Measurements from ENCODE around the gene MAPK11. TPM values are rescaled to one million over a fixed set of nuclear protein-coding genes. Genes with fewer than 3 reads are reported as not detected.

Gene MAPK11
- total RNA-seq, 2 experiments from 2014 or later, result 23.1 to 24.6 TPM

DNA sequence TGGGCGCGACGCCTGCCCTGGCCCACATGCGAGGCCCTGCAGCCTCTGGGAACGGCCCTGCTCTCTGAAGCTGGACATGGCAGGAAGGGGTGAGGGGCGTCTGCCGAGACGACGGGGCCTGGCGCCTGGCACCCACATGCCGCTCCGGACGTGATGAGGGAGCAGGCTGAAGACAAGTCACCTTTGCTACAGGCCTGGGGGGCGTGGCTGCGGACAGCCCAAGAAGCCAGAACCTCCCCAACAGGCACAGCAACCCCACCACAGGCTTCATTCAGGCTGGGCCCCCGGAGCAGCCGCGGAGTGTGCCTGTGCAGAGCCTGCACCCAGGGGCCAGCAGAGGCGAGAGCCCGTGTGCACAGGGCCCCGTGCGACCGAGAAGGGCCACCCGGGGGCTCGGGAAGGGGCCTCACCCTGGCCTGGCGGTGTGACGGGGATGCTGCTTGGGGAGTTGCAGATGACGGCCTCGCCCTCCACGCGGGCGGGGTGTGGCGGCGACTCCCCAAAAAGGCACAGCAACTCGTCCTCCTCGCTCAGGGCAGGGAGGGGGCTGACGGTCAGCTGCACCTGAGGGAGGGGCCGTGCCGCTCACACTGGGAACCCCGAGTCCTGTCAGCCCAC lies 16.6 kb upstream of the MAPK11 start:
- Mint-ChIP-seq H3K27ac (no peak overlapping the region), H3K9me3 (no peaks in the 10 kb centered on the region), H3K36me3 (no peaks in the 10 kb centered on the region), H3K27me3 (peaks cover 13% of the 10 kb centered on the region), H3K4me1 (ENCODE audit: low read depth) (no peaks in the 10 kb centered on the region), H3K4me3 (no peak overlapping the region)
- intact Hi-C loops (cut with micrococcal nuclease), result no loop called here
- CTCF ChIA-PET, result interaction anchor here (1.7 kb wide), 1 partner anchor 11 kb away, joined by 4 read pairs; no protein-coding TSS in a partner anchor
- POLR2A ChIA-PET, result no interaction called here
- no peak for DNase-seq

DNA sequence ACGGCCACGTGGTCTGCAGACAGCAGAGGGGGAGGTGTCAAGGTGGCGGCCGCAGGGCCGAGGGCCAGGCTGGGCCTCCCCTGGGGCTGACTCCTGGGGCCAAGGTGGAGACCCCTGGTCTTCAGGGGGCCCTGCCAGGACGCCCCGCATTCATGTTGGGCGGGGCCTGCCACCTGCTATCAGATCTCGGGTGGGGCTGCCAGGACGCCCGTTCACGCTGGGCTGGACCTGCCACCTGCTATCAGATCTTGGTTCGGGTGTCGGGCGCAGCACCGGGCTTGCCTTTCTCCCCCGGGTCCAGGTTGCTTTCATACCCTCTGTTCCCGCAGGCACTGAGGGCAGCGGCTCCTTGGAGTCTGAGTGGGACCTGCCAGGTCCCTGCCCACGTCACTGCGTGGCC lies 16.1 kb upstream of the MAPK11 start:
- CTCF ChIA-PET, result no interaction called here
- Mint-ChIP-seq H3K4me3 (no peak overlapping the region), H3K27me3 (peaks cover 9% of the 10 kb centered on the region), H3K4me1 (ENCODE audit: low read depth) (no peaks in the 10 kb centered on the region), H3K36me3 (no peaks in the 10 kb centered on the region), H3K9me3 (no peaks in the 10 kb centered on the region), H3K27ac (no peak overlapping the region)
- DNase-seq, result no peak
- POLR2A ChIA-PET, result no interaction called here
- intact Hi-C loops (cut with micrococcal nuclease), result no loop called here

DNA sequence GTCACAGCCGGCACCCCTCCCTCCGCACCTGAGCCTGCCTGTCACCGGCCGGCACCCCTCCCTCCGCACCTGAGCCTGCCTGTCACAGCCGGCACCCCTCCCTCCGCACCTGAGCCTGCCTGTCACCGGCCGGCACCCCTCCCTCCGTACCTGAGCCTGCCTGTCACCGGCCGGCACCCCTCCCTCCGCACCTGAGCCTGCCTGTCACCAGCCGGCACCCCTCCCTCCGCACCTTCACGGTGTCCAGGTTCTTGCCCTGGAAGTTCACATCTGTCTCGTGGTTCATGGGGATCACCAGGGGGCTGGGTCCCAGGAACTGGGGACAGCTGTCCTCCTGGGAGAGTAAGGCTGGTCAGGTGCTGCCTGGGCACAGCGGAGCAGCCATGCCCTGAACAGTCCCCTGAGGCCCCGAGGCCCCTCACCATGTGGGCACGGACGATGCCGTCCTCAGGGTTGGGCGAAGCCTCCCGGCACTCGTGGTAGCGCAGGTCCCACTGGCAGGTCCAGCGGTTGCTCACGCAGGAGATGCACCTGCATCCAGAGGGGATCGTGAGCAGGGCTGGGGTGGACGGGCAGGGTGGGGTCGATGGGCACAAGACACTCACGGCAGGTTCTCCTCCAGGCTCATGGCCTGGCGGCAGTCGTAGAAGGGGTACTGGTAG lies 15.5 kb upstream of the MAPK11 start:
- Mint-ChIP-seq H3K4me1 (ENCODE audit: low read depth) (no peaks in the 10 kb centered on the region), H3K9me3 (no peaks in the 10 kb centered on the region), H3K36me3 (no peaks in the 10 kb centered on the region), H3K27ac (no peak overlapping the region), H3K27me3 (peaks cover 5% of the 10 kb centered on the region), H3K4me3 (no peak overlapping the region)
- POLR2A ChIA-PET, result interaction anchor here (0.6 kb wide), 1 partner anchor 71 kb away, joined by 4 read pairs; no protein-coding TSS in a partner anchor
- intact Hi-C loops (cut with micrococcal nuclease), result no loop called here
- DNase-seq, result no peak
- CTCF ChIA-PET, result no interaction called here

DNA sequence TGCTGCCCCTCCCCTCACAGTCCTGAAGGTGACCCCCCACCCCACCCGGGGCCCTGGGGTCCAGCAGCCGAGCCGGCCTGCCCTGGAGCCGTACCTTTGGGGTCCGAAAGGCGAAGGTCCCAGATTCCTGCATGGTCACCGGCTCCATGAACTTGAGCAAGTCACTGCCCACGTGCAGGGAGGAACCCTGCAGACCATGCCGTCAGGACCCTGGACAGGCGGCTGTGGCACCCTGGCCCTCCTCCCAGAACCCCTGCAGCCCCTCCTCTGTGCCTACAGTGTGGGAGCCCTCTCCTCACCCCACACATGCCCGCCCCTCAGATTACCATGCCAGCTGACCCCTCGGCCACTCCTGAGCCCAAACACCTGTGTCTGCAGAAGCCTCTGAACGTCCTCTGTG lies 14.3 kb upstream of the MAPK11 start:
- POLR2A ChIA-PET, result no interaction called here
- CTCF ChIA-PET, result no interaction called here
- intact Hi-C loops (cut with micrococcal nuclease), result no loop called here
- Mint-ChIP-seq H3K9me3 (no peaks in the 10 kb centered on the region), H3K36me3 (no peaks in the 10 kb centered on the region), H3K4me3 (no peak overlapping the region), H3K27me3 (peaks cover 3% of the 10 kb centered on the region), H3K4me1 (ENCODE audit: low read depth) (no peaks in the 10 kb centered on the region), H3K27ac (no peak overlapping the region)
- DNase-seq, result no peak

DNA sequence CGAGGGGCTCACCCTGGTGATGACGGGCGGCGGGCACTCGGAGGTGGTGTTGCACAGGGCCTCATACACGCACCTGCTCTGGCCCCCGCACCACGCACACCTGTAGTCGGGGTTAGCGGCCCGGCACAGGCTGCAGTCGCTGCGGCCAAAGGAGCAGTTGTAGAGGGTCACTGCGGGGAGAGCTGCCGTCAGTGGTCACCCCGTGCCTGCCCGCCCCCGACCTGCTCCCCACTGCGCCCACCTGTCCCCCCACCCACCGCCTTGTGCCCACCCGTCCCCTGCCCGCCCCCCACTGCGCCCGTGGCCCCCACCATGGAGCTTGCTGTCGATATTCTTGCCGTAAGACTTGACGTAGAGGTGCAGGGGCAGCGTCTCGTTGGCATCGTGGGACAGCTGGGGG lies 13.6 kb upstream of the MAPK11 start:
- intact Hi-C loops (cut with micrococcal nuclease), result no loop called here
- no peaks in the 10 kb centered on the region for H3K9me3 Mint-ChIP-seq

DNA sequence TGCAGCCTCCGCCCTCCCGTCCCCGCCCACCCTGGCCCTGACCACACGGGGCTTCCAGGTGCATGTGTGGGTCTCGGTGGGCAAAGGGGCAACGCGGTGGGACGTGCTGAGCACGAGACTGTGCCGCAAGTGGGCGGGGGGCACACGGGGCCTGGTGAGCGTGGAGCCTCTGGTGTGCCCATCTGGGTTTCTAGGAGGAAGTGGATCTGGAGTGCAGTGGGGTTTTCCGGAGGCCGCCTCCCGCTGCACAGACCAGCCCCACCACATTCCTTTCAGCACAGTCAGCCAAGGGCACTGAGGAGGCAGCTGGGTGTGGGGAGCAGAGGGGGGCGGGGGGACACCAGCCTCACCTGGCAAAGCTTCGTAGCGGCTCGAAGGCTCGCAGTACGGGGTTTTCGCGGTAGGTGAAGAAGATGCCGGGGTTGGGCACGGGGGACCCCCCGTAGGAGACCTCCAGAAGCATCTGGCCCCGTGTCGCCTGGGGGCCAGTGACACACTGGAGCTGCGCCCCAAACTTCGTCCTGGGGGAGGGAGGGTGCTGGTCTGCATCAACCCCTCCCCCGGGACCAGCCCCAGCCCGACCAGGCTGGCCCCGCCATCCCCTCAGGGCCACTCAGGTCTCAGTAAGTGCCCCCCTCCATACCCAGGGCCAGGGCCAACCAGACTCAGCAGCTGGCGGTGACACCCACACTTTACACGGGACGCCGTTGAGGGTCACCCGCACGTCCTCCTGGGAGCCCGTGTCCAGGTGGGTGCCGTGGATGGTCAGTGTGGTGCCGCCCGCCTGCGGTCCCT lies 12.4 kb upstream of the MAPK11 start:
- no peak overlapping the region for H3K27ac Mint-ChIP-seq
- CTCF ChIA-PET, result no interaction called here
- no peaks in the 10 kb centered on the region for H3K9me3 Mint-ChIP-seq
- intact Hi-C loops (cut with micrococcal nuclease), result no loop called here
- no peaks in the 10 kb centered on the region for H3K36me3 Mint-ChIP-seq
- DNase-seq, result no peak
- H3K4me3 Mint-ChIP-seq, result no peak overlapping the region
- H3K27me3 Mint-ChIP-seq, result peaks cover 3% of the 10 kb centered on the region
- H3K4me1 Mint-ChIP-seq (ENCODE audit: low read depth), result no peaks in the 10 kb centered on the region
- POLR2A ChIA-PET, result no interaction called here

More for the DNA sequence above, 13.6 kb upstream of the MAPK11 start:
- Mint-ChIP-seq H3K27me3 (peaks cover 3% of the 10 kb centered on the region), H3K27ac (no peak overlapping the region), H3K4me1 (ENCODE audit: low read depth) (no peaks in the 10 kb centered on the region), H3K36me3 (no peaks in the 10 kb centered on the region), H3K4me3 (no peak overlapping the region)
- CTCF ChIA-PET, result no interaction called here
- POLR2A ChIA-PET, result no interaction called here
- DNase-seq, result no peak

DNA sequence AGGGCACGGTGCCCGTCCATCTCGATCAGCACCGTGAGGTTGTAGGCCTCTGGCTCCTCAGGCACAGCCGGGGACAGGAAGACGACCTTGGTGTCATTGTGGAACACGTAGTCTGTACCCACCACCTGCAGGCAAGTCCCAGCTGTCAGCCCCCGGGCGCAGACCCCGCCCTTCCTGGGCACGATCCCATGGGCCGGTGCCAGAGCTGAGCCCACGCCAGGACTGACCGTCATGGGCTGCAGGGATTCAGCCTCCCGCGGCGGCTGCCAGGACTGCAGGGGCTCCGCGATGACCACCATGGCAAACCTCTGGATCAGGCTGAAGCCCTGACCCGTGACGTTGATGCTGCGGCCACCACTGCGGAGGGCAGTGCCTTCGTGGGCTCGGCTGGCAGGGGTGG lies 11.8 kb upstream of the MAPK11 start:
- intact Hi-C loops (cut with micrococcal nuclease), result no loop called here
- Mint-ChIP-seq H3K36me3 (no peaks in the 10 kb centered on the region), H3K4me3 (no peak overlapping the region), H3K9me3 (no peaks in the 10 kb centered on the region), H3K27me3 (peaks cover 3% of the 10 kb centered on the region), H3K4me1 (ENCODE audit: low read depth) (no peaks in the 10 kb centered on the region), H3K27ac (no peak overlapping the region)
- no peak for DNase-seq
- ChIA-PET POLR2A (no interaction called here), CTCF (no interaction called here)

DNA sequence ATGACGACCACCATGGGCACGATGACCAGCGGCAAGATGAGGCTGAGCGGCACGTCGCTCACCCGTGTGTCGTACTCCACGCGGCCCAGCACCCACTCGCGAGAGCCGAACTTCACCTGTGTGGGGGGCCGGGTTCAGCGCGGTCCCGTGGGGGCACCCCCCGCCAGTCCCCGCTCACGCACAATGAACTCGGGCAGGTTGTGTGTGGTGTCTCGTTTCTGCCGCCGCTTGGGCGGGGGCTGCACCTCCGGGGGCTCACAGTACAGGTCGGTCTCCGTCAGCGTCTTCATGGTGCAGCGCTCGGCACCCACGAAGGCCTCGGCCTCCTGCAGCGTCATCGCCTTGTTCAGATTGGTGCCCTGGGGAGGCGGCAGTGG lies 11.2 kb upstream of the MAPK11 start:
- H3K4me3 Mint-ChIP-seq, result no peak overlapping the region
- no peaks in the 10 kb centered on the region for H3K9me3 Mint-ChIP-seq
- H3K27me3 Mint-ChIP-seq, result peaks cover 3% of the 10 kb centered on the region
- ChIA-PET POLR2A (no interaction called here), CTCF (no interaction called here)
- intact Hi-C loops (cut with micrococcal nuclease), result no loop called here
- H3K27ac Mint-ChIP-seq, result no peak overlapping the region
- DNase-seq, result no peak
- no peaks in the 10 kb centered on the region for H3K4me1 Mint-ChIP-seq (ENCODE audit: low read depth)
- no peaks in the 10 kb centered on the region for H3K36me3 Mint-ChIP-seq

DNA sequence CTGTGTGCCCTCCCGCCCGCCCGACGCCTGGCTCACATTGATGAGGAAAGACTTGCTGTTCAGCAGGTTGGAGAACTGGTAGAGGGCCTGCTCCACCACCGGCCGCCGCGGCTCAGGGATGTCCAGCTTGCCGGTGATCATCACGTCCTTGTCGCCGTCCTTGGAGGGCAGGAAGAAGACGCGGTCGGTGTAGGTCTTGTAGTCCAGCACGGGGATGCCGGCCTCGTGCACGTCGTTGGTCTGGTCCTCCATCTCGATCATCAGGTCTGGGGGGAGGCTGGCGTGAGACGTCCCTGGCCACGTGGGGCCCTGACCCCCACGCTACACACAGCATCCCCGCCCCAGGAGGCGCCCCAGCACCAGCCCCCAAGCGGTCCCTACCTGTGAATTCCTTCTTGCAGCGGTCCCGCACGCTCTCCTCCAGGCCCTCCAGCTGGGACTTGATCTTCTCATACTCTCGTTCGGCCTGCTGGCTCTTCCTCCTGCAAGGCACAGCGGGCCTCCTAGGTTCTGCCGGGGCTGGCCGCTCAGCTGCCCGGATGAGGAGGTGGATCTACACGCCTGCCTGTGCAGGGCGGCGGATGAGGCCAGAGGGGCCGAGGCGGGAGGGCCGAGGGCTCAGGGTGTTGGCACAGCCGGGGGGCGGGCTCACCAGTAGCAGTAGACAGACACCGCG lies 10.7 kb upstream of the MAPK11 start:
- ChIA-PET CTCF (no interaction called here), POLR2A (no interaction called here)
- H3K4me1 Mint-ChIP-seq (ENCODE audit: low read depth), result no peaks in the 10 kb centered on the region
- H3K4me3 Mint-ChIP-seq, result no peak overlapping the region
- intact Hi-C loops (cut with micrococcal nuclease), result no loop called here
- no peak for DNase-seq
- no peak overlapping the region for H3K27ac Mint-ChIP-seq
- no peaks in the 10 kb centered on the region for H3K9me3 Mint-ChIP-seq
- H3K27me3 Mint-ChIP-seq, result peaks cover under 1% of the 10 kb centered on the region
- H3K36me3 Mint-ChIP-seq, result no peaks in the 10 kb centered on the region

DNA sequence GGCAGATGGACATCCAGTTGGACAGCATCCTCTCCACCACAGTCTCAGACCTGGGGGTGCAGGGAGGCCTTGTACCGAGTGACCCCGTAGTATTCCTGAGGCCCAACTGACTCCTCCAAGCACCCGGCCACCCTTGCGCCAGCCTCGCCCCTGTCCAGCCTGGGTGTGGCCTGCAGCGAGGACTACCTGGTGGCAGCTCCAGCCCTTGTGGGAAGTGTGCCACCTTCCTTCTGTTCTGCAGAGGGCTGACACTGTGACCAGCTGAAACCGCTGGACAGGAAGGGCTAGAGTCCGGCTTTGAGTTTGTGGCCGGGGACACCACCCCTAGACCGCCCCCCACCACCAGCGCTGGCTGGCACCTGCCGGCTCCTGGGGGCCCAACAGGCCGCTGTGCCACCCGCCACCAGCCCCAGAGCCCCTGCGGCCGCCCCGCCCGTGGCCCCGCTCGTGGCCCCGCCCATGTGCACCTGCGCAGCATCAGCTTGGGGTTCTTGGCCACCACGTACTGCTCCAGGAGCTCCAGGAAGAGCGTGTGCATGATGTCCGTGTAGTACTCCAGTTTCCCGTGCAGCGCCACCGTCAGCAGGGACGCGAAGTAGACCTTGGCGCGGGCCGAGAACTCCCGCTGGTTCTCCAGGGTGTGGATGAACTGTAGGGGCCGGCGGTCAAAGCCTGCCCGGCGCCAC lies 10.0 kb upstream of the MAPK11 start:
- no peak overlapping the region for H3K27ac Mint-ChIP-seq
- intact Hi-C loops (cut with micrococcal nuclease), result no loop called here
- ChIA-PET POLR2A (no interaction called here), CTCF (interaction anchor here (0.6 kb wide), 1 partner anchor 48 kb away, joined by 3 read pairs; no protein-coding TSS in a partner anchor)
- no peak for DNase-seq
- H3K9me3 Mint-ChIP-seq, result no peaks in the 10 kb centered on the region
- H3K36me3 Mint-ChIP-seq, result no peaks in the 10 kb centered on the region
- no peaks in the 10 kb centered on the region for H3K27me3 Mint-ChIP-seq
- no peaks in the 10 kb centered on the region for H3K4me1 Mint-ChIP-seq (ENCODE audit: low read depth)
- no peak overlapping the region for H3K4me3 Mint-ChIP-seq

DNA sequence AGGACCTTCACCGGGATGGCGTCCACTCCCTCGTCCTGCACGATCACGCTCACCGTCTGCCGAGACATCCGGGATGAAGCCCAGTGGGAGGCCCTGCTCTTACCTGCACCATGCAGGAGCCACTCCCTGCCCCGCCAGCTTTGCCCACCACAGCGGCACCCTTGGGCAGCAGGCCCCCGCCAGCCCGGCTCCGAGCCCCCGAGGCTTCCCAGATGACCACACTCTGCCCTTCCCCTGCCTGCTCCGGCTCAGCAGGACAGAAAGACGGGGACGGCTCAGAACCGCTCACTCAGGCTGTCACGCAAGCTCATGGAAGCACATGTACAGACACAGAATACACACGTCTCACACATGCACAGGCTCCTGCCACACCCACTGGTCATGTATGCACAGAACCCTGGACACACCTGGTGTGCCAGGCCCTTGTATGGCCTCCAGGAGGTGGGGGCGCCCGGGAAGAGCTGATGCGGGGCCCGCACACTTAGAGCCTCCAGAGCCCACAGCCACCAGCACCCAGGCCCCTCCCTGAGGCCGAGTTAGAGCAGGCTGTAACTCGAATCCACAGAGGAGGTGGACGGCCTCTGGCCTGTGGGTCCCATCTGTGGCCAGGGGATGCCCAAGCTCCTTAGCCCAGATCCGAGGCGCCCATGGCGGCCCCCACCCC lies 8.9 kb upstream of the MAPK11 start:
- H3K27me3 Mint-ChIP-seq, result no peaks in the 10 kb centered on the region

More for the DNA sequence above, 8.9 kb upstream of the MAPK11 start:
- no peaks in the 10 kb centered on the region for H3K4me1 Mint-ChIP-seq (ENCODE audit: low read depth)
- no peaks in the 10 kb centered on the region for H3K36me3 Mint-ChIP-seq
- no peak overlapping the region for H3K4me3 Mint-ChIP-seq
- H3K27ac Mint-ChIP-seq, result no peak overlapping the region
- no peak for DNase-seq
- CTCF ChIA-PET, result no interaction called here
- H3K9me3 Mint-ChIP-seq, result no peaks in the 10 kb centered on the region
- intact Hi-C loops (cut with micrococcal nuclease), result loop anchor here (1.0 kb wide), 1 partner anchor 29 kb away; no protein-coding TSS in a partner anchor
- POLR2A ChIA-PET, result no interaction called here
